SU-DHL-6 (cell line): ENCODE measurements around the gene ZSWIM1.

Source experiments
- H2AFZ ChIP-seq: fragments of 200-600 bp; sonication (generic); 2 replicates; pipeline ENCODE4 v1.6.1; 2014; ENCODE audit warnings: low read depth, mild to moderate bottlenecking, moderate library complexity, mixed read lengths, antibody characterized with exemption, low read length; ENCODE audit not compliant: severe bottlenecking
- H3F3A ChIP-seq: fragments of 200-600 bp; shearing (Covaris generic); 2 replicates; pipeline ENCODE4 v1.6.0; 2016; ENCODE audit warnings: antibody characterized with exemption, mild to moderate bottlenecking; ENCODE audit not compliant: insufficient read depth
- H3K27ac ChIP-seq: fragments of 200-600 bp; sonication (generic); 2 replicates; pipeline ENCODE4 v1.5.1; 2016; ENCODE audit warnings: low read depth, mild to moderate bottlenecking, low read length, moderate library complexity, mixed read lengths
- H3K27me3 ChIP-seq: fragments of 200-600 bp; sonication (generic), shearing (Covaris generic); 2 replicates; pipeline ENCODE4 v1.6.0; 2014; ENCODE audit warnings: mild to moderate bottlenecking, low read length
- H3K36me3 ChIP-seq: fragments of 200-600 bp; sonication (generic); 2 replicates; pipeline ENCODE4 v1.6.1; 2014; ENCODE audit warnings: mild to moderate bottlenecking, low read length, mixed read lengths
- H3K4me2 ChIP-seq: fragments of 300-600, 200-600 bp; shearing (Covaris generic), sonication (generic); 2 replicates; pipeline ENCODE4 v1.6.0; 2014; ENCODE audit warnings: low read length, low read depth, mild to moderate bottlenecking; ENCODE audit not compliant: poor library complexity, severe bottlenecking
- H3K4me3 ChIP-seq: fragments of 200-600 bp; sonication (generic); 2 replicates; pipeline ENCODE4 v1.5.1; 2014; ENCODE audit warnings: antibody characterized with exemption, low read length, mild to moderate bottlenecking, mixed read lengths; ENCODE audit not compliant: insufficient read depth, poor library complexity, severe bottlenecking
- H3K79me2 ChIP-seq: fragments of 200-600 bp; sonication (generic); 2 replicates; pipeline ENCODE4 v1.6.1; 2014; ENCODE audit warnings: mild to moderate bottlenecking, low read length, moderate library complexity; ENCODE audit not compliant: insufficient read depth
- H3K9ac ChIP-seq: fragments of 200-600 bp; sonication (generic); 2 replicates; pipeline ENCODE4 v1.7.0; 2014; ENCODE audit warnings: mild to moderate bottlenecking, low read length
- H3K9me2 ChIP-seq: fragments of 200-600 bp; sonication (generic); replicated peaks from 2 replicates; pipeline ENCODE4 v1.6.1; 2014; ENCODE audit warnings: low read length; ENCODE audit not compliant: insufficient read depth
- H3K9me3 ChIP-seq: fragments of 200-600 bp; sonication (generic); 2 replicates; pipeline ENCODE4 v1.6.1; 2014; ENCODE audit warnings: low read length, mixed read lengths; ENCODE audit not compliant: insufficient read depth
- H4K20me1 ChIP-seq: fragments of 200-600 bp; sonication (generic); 2 replicates; pipeline ENCODE4 v1.6.1; 2014; ENCODE audit warnings: low read depth, mild to moderate bottlenecking, antibody characterized with exemption, low read length, moderate library complexity, mixed read lengths
- EZH2phosphoT487 ChIP-seq: fragments of 200-600 bp; sonication (generic), shearing (Covaris generic); conservative IDR thresholded peaks from 2 replicates; pipeline ENCODE4 v1.6.1; 2018; ENCODE audit warnings: mild to moderate bottlenecking, antibody characterized with exemption, low read length, moderate library complexity, mixed read lengths
- TF ChIP-seq, protein P1 (sequence below): fragments of 200-600 bp; sonication (generic); IDR thresholded peaks from one replicate; pipeline ENCODE4 v1.5.1; 2017; ENCODE audit warnings: antibody characterized with exemption, mild to moderate bottlenecking, low read length, moderate library complexity; ENCODE audit not compliant: insufficient read depth, poor library complexity, severe bottlenecking

The ZSWIM1 gene

GRCh38 chr20:45880988-45881788 lies at the start of gene ZSWIM1:
Gene ZSWIM1, plus strand, starts transcription at chr20:45881227. Its CDS starts 1,366 bp downstream, at chr20:45882593.
- no peaks in the 10 kb centered on the region for H4K20me1 ChIP-seq
- 0 out of 2 replicates have a peak within 1 kb of the TSS, but pooled peaks have one; percentile 10 for H3K27ac ChIP-seq
- H3K36me3 ChIP-seq: no peaks in the 10 kb centered on the region
- TF ChIP-seq, protein P1, sequence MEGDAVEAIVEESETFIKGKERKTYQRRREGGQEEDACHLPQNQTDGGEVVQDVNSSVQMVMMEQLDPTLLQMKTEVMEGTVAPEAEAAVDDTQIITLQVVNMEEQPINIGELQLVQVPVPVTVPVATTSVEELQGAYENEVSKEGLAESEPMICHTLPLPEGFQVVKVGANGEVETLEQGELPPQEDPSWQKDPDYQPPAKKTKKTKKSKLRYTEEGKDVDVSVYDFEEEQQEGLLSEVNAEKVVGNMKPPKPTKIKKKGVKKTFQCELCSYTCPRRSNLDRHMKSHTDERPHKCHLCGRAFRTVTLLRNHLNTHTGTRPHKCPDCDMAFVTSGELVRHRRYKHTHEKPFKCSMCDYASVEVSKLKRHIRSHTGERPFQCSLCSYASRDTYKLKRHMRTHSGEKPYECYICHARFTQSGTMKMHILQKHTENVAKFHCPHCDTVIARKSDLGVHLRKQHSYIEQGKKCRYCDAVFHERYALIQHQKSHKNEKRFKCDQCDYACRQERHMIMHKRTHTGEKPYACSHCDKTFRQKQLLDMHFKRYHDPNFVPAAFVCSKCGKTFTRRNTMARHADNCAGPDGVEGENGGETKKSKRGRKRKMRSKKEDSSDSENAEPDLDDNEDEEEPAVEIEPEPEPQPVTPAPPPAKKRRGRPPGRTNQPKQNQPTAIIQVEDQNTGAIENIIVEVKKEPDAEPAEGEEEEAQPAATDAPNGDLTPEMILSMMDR: no peak
- no peak for TF ChIP-seq EZH2phosphoT487
- peak within 1 kb of the TSS; percentile 78 for H3K9ac ChIP-seq
- H3K9me2 ChIP-seq: no peaks in the 10 kb centered on the region
- H3K4me3 ChIP-seq: peak within 1 kb of the TSS; percentile 74
- no peaks in the 10 kb centered on the region for H3K27me3 ChIP-seq
- no peaks in the 10 kb centered on the region for H3F3A ChIP-seq
- peak within 1 kb of the TSS; percentile 97 for H3K4me2 ChIP-seq
- peaks cover 5% of the 10 kb centered on the region for H3K79me2 ChIP-seq
- H3K9me3 ChIP-seq: no peaks in the 10 kb centered on the region
- H2AFZ ChIP-seq: peak within 1 kb of the TSS; percentile 29

DNA sequence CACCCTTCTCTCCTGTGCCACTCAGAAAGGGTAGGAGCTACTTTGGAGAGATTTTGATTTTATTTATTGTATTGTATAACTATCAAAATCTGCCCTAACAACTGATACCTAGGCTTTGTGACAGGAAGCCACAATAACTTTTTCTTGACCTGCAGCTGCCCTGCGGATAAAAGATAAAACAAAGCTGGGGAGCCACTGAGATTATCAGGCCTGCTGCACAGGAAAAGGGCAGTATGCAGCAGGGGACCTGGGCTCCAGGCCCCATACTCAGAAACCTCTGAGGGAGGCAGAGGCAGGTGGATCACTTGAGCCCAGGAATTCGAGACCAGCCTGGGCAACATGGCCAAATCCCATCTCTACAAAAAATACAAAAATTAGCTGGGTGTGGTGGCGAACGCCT lies 48.4 kb upstream of the ZSWIM1 start:
- no peak overlapping the region for H3K9ac ChIP-seq
- no peaks in the 10 kb centered on the region for H3F3A ChIP-seq
- H3K79me2 ChIP-seq: no peaks in the 10 kb centered on the region
- TF ChIP-seq, protein P1: no peak
- no peak for TF ChIP-seq EZH2phosphoT487
- H2AFZ ChIP-seq: no peak overlapping the region
- no peak overlapping the region for H3K4me3 ChIP-seq
- H3K27ac ChIP-seq: no peak overlapping the region
- H3K9me3 ChIP-seq: no peaks in the 10 kb centered on the region
- H4K20me1 ChIP-seq: no peaks in the 10 kb centered on the region
- no peaks in the 10 kb centered on the region for H3K36me3 ChIP-seq
- no peaks in the 10 kb centered on the region for H3K27me3 ChIP-seq
- H3K9me2 ChIP-seq: no peaks in the 10 kb centered on the region
- H3K4me2 ChIP-seq: no peak overlapping the region

GRCh38 chr20:45833030-45833882 lies 47.8 kb upstream of the ZSWIM1 start, which contains the start of gene SNX21:
Gene SNX21, plus strand, starts transcription at chr20:45833799. Its CDS starts 121 bp downstream, at chr20:45833920.
- no peaks in the 10 kb centered on the region for H4K20me1 ChIP-seq
- no peaks in the 10 kb centered on the region for H3K79me2 ChIP-seq
- H3K9me2 ChIP-seq: no peaks in the 10 kb centered on the region
- no peak for TF ChIP-seq EZH2phosphoT487
- TF ChIP-seq, protein P1: no peak
- no peak within 1 kb of the TSS for H3K9ac ChIP-seq
- H3F3A ChIP-seq: no peaks in the 10 kb centered on the region
- H3K4me2 ChIP-seq: no peak within 1 kb of the TSS
- H3K4me3 ChIP-seq: no peak within 1 kb of the TSS
- no peaks in the 10 kb centered on the region for H3K9me3 ChIP-seq
- no peak within 1 kb of the TSS for H3K27ac ChIP-seq
- H3K36me3 ChIP-seq: no peaks in the 10 kb centered on the region
- H2AFZ ChIP-seq: no peak within 1 kb of the TSS
- no peaks in the 10 kb centered on the region for H3K27me3 ChIP-seq
